K562 (cell line): ENCODE data around the gene PTPRO. TPM values are rescaled to one million over a fixed set of nuclear protein-coding genes. Genes with fewer than 3 reads are reported as not detected.

Source experiments
- ATAC-seq: fragments of 200-7000 bp; cut with Tn5 transposase; 3 replicates; pipeline ENCODE4 v1.9.1; 2020; ENCODE audit warnings: moderate library complexity
- BruUV-seq: library from RNA; stranded (reverse); fragments of 400-500 nt; replicated peaks from 2 replicates; lab custom pipeline; 2021; lab: Mats Ljungman, UMichigan
- CTCF ChIA-PET: fragments of 300-600 bp; formaldehyde crosslinking; extraction: SDS; loops from one replicate; lab custom pipeline; 2021; ENCODE audit warnings: low intra/inter-chr PET ratio; lab: Yijun Ruan, JAX
- POLR2A ChIA-PET: fragments of 300-600, 350-650 bp; sonication (Branson Sonifier 250); formaldehyde crosslinking; extraction: SDS; loops from one replicate; lab custom pipeline; 2021; ENCODE audit warnings: antibody characterized with exemption, inconsistent platforms; lab: Yijun Ruan, JAX
- DNase-seq, 4 experiments: peaks; one replicate each; pipeline versions ENCODE4 v3.0.0 to v3.0.0-alpha.2; 2011 to 2018; ENCODE audit warnings: low spot score in 3 of 4, mixed read lengths in 3 of 4; ENCODE audit errors: extremely low read depth in 1 of 4
- FAIRE-seq: peaks from 2 replicates; lab custom pipeline; 2011; peaks lifted over from hg19 to GRCh38; lab: Jason Lieb, UNC
- H2AFZ ChIP-seq: 2 replicates; pipeline ENCODE4 v1.6.0; 2011; ENCODE audit warnings: low read depth, low read length, control low read depth, inconsistent platforms
- H3K27ac ChIP-seq: fragments of 200-600 bp; 3 replicates; pipeline ENCODE4 v1.8.0; 2011; ENCODE audit warnings: low read depth, mild to moderate bottlenecking, control low read depth, inconsistent platforms, low read length, moderate library complexity, mixed read lengths; ENCODE audit errors: extremely low read depth
- H3K27me3 ChIP-seq, 2 experiments: fragments of 300-600 bp in 1 of 2; 2 replicates in 1 of 2; 3 replicates in 1 of 2; pipeline versions ENCODE4 v1.6.0 to v1.8.0; 2011; ENCODE audit warnings: inconsistent platforms in 2 of 2, low read length in 2 of 2, mild to moderate bottlenecking in 1 of 2, mixed read lengths in 1 of 2, moderate library complexity in 1 of 2; ENCODE audit not compliant: control insufficient read depth in 2 of 2, insufficient read depth in 2 of 2
- H3K36me3 ChIP-seq: fragments of 300-600 bp; 3 replicates; pipeline ENCODE4 v1.8.0; 2011; ENCODE audit warnings: mild to moderate bottlenecking, low read length, inconsistent platforms; ENCODE audit not compliant: control insufficient read depth, insufficient read depth
- H3K4me1 ChIP-seq, 2 experiments: fragments of 200-600 bp in 1 of 2; replicated peaks in 1 of 2; 2 replicates in 1 of 2; 3 replicates in 1 of 2; pipeline versions ENCODE4 v1.5.1 to v1.8.0; 2011; ENCODE audit warnings: inconsistent platforms in 2 of 2, low read length in 2 of 2, mild to moderate bottlenecking in 1 of 2, mixed read lengths in 1 of 2, moderate library complexity in 1 of 2; ENCODE audit not compliant: control insufficient read depth in 2 of 2, insufficient read depth in 2 of 2
- H3K4me2 ChIP-seq: 2 replicates; pipeline ENCODE4 v1.6.1; 2011; ENCODE audit warnings: low read length, control low read depth, inconsistent platforms, mixed read lengths; ENCODE audit not compliant: insufficient read depth
- H3K4me3 ChIP-seq: fragments of 200-600 bp; sonication (generic), shearing (Covaris generic); 2 replicates; pipeline ENCODE4 v1.5.1; 2016; ENCODE audit warnings: control low read depth, inconsistent platforms
- H3K79me2 ChIP-seq: fragments of 200-600 bp; 3 replicates; pipeline ENCODE4 v1.8.0; 2011; ENCODE audit warnings: low read length, inconsistent platforms; ENCODE audit not compliant: control insufficient read depth, insufficient read depth
- H3K9ac ChIP-seq, 2 experiments: 2 replicates each; pipeline versions ENCODE4 v1.6.0 to v1.6.1; 2011; ENCODE audit warnings: low read depth in 2 of 2, low read length in 2 of 2, control low read depth in 1 of 2, inconsistent platforms in 1 of 2, mild to moderate bottlenecking in 1 of 2, mixed read lengths in 1 of 2; ENCODE audit not compliant: insufficient read depth in 1 of 2
- H3K9me1 ChIP-seq: one replicate; pipeline ENCODE4 v1.6.0; 2011; ENCODE audit warnings: inconsistent platforms, mild to moderate bottlenecking, low read length, moderate library complexity; ENCODE audit not compliant: control insufficient read depth, insufficient read depth
- H3K9me3 ChIP-seq: replicated peaks from 2 replicates; pipeline ENCODE4 v1.5.1; 2011; ENCODE audit warnings: low read depth, low read length, inconsistent platforms; ENCODE audit not compliant: control insufficient read depth, insufficient read depth
- H4K20me1 ChIP-seq: replicated peaks from 2 replicates; pipeline ENCODE4 v1.6.1; 2011; ENCODE audit warnings: low read length, inconsistent platforms, mixed read lengths; ENCODE audit not compliant: control insufficient read depth, insufficient read depth
- BHLHE40 ChIP-seq: IDR thresholded peaks from 2 replicates; pipeline ENCODE4 v1.6.1; 2011; ENCODE audit warnings: low read length, improper control_type of control experiment
- POLR2B ChIP-seq: fragments of 450-650 bp; IDR thresholded peaks from 2 replicates; pipeline ENCODE4 v1.6.1; 2018; ENCODE audit warnings: low read depth; ENCODE audit not compliant: partially characterized antibody
- PREB ChIP-seq: sonication (generic); formaldehyde crosslinking; IDR thresholded peaks from 2 replicates; pipeline ENCODE4 v1.8.1; 2023; ENCODE audit warnings: mild to moderate bottlenecking, missing genetic modification reagents
- SMAD1 ChIP-seq: fragments of 150-350 bp; IDR thresholded peaks from 2 replicates; pipeline ENCODE4 v1.6.1; 2014; ENCODE audit warnings: low read length, low read depth; ENCODE audit not compliant: partially characterized antibody
- ZNF23 ChIP-seq: fragments of 250-450 bp; sonication (Bioruptor Pico); IDR thresholded peaks from 2 replicates; pipeline ENCODE4 v1.4.0; 2020; ENCODE audit warnings: mild to moderate bottlenecking
- ZNF384 ChIP-seq: IDR thresholded peaks from 2 replicates; pipeline ENCODE4 v1.6.1; 2012; ENCODE audit warnings: low read depth, low read length, improper control_type of control experiment
- ZNF444 ChIP-seq: fragments of 250-450 bp; sonication (Bioruptor Pico); IDR thresholded peaks from 2 replicates; pipeline ENCODE4 v1.4.0; 2020; ENCODE audit warnings: mild to moderate bottlenecking, moderate library complexity
- in situ Hi-C: fragments of 300-500 bp; cut with MboI; formaldehyde crosslinking; loops from 4 replicates; pipeline ENCODE4 v1.15.0; 2018; ENCODE audit warnings: inconsistent platforms, mixed read lengths
- intact Hi-C: fragments of 100-400 bp; cut with micrococcal nuclease; formaldehyde crosslinking; loops from 2 replicates; pipeline ENCODE4 v1.14.2; 2022
- polyA plus RNA-seq, 8 experiments: library from polyadenylated mRNA; depleted of rRNA in 4 of 8; stranded (reverse) in 5 of 8; unstranded in 3 of 8; fragments of >200 nt; fragmentation: Nextera tagmentation in 2 of 8; fragmentation: Illumina TruSeq in 1 of 8; extraction: Ambion mirVana in 2 of 8; extraction: Trizol in 1 of 8; gene quantifications; 2 replicates each; pipeline versions ENCODE4 v1.2.1 to v1.2.3, GENCODE V29; 2011 to 2014; ENCODE audit warnings: inconsistent platforms in 1 of 8, missing spikeins in 1 of 8
- total RNA-seq, 7 experiments: library from RNA; depleted of rRNA in 6 of 7; stranded (reverse); fragments of >200 nt in 6 of 7; fragmentation: Illumina TruSeq in 2 of 7; extraction: Trizol in 2 of 7; gene quantifications; 2 replicates each; pipeline versions ENCODE4 v1.2.1 to v1.2.3, GENCODE V29; 2011 to 2021; ENCODE audit warnings: low replicate concordance in 1 of 7

The PTPRO gene
- total and polyA plus RNA-seq, 9 of the 15 experiments (the other 6 are each of a cell fraction or from before 2014, with no cell fraction given) = 0.22 TPM; not detected in 8

GRCh38 chr12:15488481-15488880 is 166.2 kb downstream of the PTPRO start:
- no peak for ATAC-seq
- Histone ChIP-seq H3K9me1 (no peaks in the 10 kb centered on the region), H3K4me2 (no peak overlapping the region), H3K4me1 (no peaks in the 10 kb centered on the region), H3K36me3 (no peaks in the 10 kb centered on the region), H3K9me3 (no peaks in the 10 kb centered on the region), H3K4me3 (no peak overlapping the region), H2AFZ (no peak overlapping the region), H3K27ac (no peak overlapping the region), H3K79me2 (no peaks in the 10 kb centered on the region), H4K20me1 (no peaks in the 10 kb centered on the region), H3K27me3 (no peaks in the 10 kb centered on the region)
- FAIRE-seq = no peak
- BruUV-seq = no TSS peak
- in situ Hi-C loops (no loop called here), intact Hi-C loops (no loop called here)
- no peak for DNase-seq
- ChIA-PET CTCF (no interaction called here), POLR2A (no interaction called here)
- TF ChIP-seq ZNF23 (CRISPR knock-in tag) (no peak), ZNF384 (no peak), ZNF444 (CRISPR knock-in tag) (no peak), POLR2B (no peak), SMAD1 (no peak), PREB (CRISPR knock-in tag) (no peak), BHLHE40 (no peak)
- TF ChIP-seq, all 486 proteins: peak for 0
- H3K9ac ChIP-seq = no peak overlapping the region
